ENCODE data around the gene NBEA. TPM values are rescaled to one million over a fixed set of nuclear protein-coding genes. Genes with fewer than 3 reads are reported as not detected.
"Not testable (repeated sequence)": the region's sequence is repeated elsewhere in the genome, so short reads cannot be mapped to it uniquely, and the experiment has no call there.

Gene NBEA
- total RNA-seq, 2 experiments from 2014 or later, result 0.29 to 0.45 TPM

GRCh38 chr13:35367586-35367985, 425.5 kb downstream of the NBEA start:
- H3K27ac Mint-ChIP-seq, result no peak overlapping the region
- no peaks in the 10 kb centered on the region for H3K4me1 Mint-ChIP-seq
- H3K9me3 Mint-ChIP-seq, result peaks cover 12% of the 10 kb centered on the region
- no peaks in the 10 kb centered on the region for H3K27me3 Mint-ChIP-seq
- no peaks in the 10 kb centered on the region for H3K36me3 Mint-ChIP-seq (ENCODE audit: low read depth)
- DNase-seq, result no peak
- ChIA-PET POLR2A (no interaction called here), CTCF (no interaction called here)
- H3K4me3 Mint-ChIP-seq, result no peak overlapping the region

GRCh38 chr13:35378939-35379338, 436.9 kb downstream of the NBEA start:
- H3K27ac Mint-ChIP-seq, result no peak overlapping the region
- no peaks in the 10 kb centered on the region for H3K27me3 Mint-ChIP-seq
- POLR2A ChIA-PET, result no interaction called here
- DNase-seq, result no peak
- H3K4me3 Mint-ChIP-seq, result no peak overlapping the region
- peaks cover 2% of the 10 kb centered on the region for H3K9me3 Mint-ChIP-seq
- no peaks in the 10 kb centered on the region for H3K36me3 Mint-ChIP-seq (ENCODE audit: low read depth)
- H3K4me1 Mint-ChIP-seq, result no peaks in the 10 kb centered on the region
- CTCF ChIA-PET, result interaction anchor here (0.6 kb wide), 1 partner anchor 151 kb away, joined by 3 read pairs; no protein-coding TSS in a partner anchor

GRCh38 chr13:35379663-35380062, 437.6 kb downstream of the NBEA start:
- no peaks in the 10 kb centered on the region for H3K36me3 Mint-ChIP-seq (ENCODE audit: low read depth)
- H3K27ac Mint-ChIP-seq, result no peak overlapping the region
- peaks cover 2% of the 10 kb centered on the region for H3K9me3 Mint-ChIP-seq
- POLR2A ChIA-PET, result no interaction called here
- no peak for DNase-seq
- no peak overlapping the region for H3K4me3 Mint-ChIP-seq
- CTCF ChIA-PET, result interaction anchor here (0.6 kb wide), 1 partner anchor 150 kb away, joined by 3 read pairs; no protein-coding TSS in a partner anchor
- no peaks in the 10 kb centered on the region for H3K27me3 Mint-ChIP-seq
- no peaks in the 10 kb centered on the region for H3K4me1 Mint-ChIP-seq

- Mint-ChIP-seq H3K4me1 (no peaks in the 10 kb centered on the region), H3K36me3 (ENCODE audit: low read depth) (no peaks in the 10 kb centered on the region), H3K9me3 (no peaks in the 10 kb centered on the region), H3K27me3 (no peaks in the 10 kb centered on the region), H3K27ac (no peak overlapping the region), H3K4me3 (no peak overlapping the region)
- ChIA-PET POLR2A (no interaction called here), CTCF (no interaction called here)
- DNase-seq, result no peak
Observed at GRCh38 chr13:35387682-35388250, 445.7 kb downstream of the NBEA start.

GRCh38 chr13:35388441-35389355, 446.6 kb downstream of the NBEA start:
- CTCF ChIA-PET, result no interaction called here
- H3K4me3 Mint-ChIP-seq, result no peak overlapping the region
- H3K27me3 Mint-ChIP-seq, result no peaks in the 10 kb centered on the region
- no peaks in the 10 kb centered on the region for H3K4me1 Mint-ChIP-seq
- POLR2A ChIA-PET, result no interaction called here
- H3K36me3 Mint-ChIP-seq (ENCODE audit: low read depth), result no peaks in the 10 kb centered on the region
- H3K27ac Mint-ChIP-seq, result no peak overlapping the region
- DNase-seq, result no peak
- H3K9me3 Mint-ChIP-seq, result no peaks in the 10 kb centered on the region

- Mint-ChIP-seq H3K36me3 (ENCODE audit: low read depth) (no peaks in the 10 kb centered on the region), H3K9me3 (no peaks in the 10 kb centered on the region), H3K27me3 (no peaks in the 10 kb centered on the region), H3K4me1 (no peaks in the 10 kb centered on the region), H3K4me3 (no peak overlapping the region), H3K27ac (no peak overlapping the region)
- POLR2A ChIA-PET, result no interaction called here
- CTCF ChIA-PET, result no interaction called here
- no peak for DNase-seq
Observed at GRCh38 chr13:35389535-35389934, 447.5 kb downstream of the NBEA start.

GRCh38 chr13:35392768-35393167, 450.7 kb downstream of the NBEA start:
- H3K4me3 Mint-ChIP-seq, result no peak overlapping the region
- no peak overlapping the region for H3K27ac Mint-ChIP-seq
- POLR2A ChIA-PET, result no interaction called here

GRCh38 chr13:35393886-35394285, 451.8 kb downstream of the NBEA start:
- no peaks in the 10 kb centered on the region for H3K9me3 Mint-ChIP-seq
- ChIA-PET POLR2A (no interaction called here), CTCF (interaction anchor here (0.6 kb wide), 1 partner anchor 23 kb away, joined by 5 read pairs; no protein-coding TSS in a partner anchor)
- H3K27ac Mint-ChIP-seq, result no peak overlapping the region
- H3K36me3 Mint-ChIP-seq (ENCODE audit: low read depth), result no peaks in the 10 kb centered on the region
- no peak for DNase-seq
- no peaks in the 10 kb centered on the region for H3K4me1 Mint-ChIP-seq
- no peaks in the 10 kb centered on the region for H3K27me3 Mint-ChIP-seq
- no peak overlapping the region for H3K4me3 Mint-ChIP-seq

More at GRCh38 chr13:35392768-35393167, 450.7 kb downstream of the NBEA start:
- Mint-ChIP-seq H3K36me3 (ENCODE audit: low read depth) (no peaks in the 10 kb centered on the region), H3K4me1 (no peaks in the 10 kb centered on the region), H3K27me3 (no peaks in the 10 kb centered on the region), H3K9me3 (no peaks in the 10 kb centered on the region)
- no peak for DNase-seq
- CTCF ChIA-PET, result no interaction called here

GRCh38 chr13:35408285-35408684, 466.2 kb downstream of the NBEA start:
- POLR2A ChIA-PET, result not testable (repeated sequence)

GRCh38 chr13:35411059-35411744, 469.1 kb downstream of the NBEA start:
- Mint-ChIP-seq H3K9me3 (no peaks in the 10 kb centered on the region), H3K4me1 (no peaks in the 10 kb centered on the region), H3K36me3 (ENCODE audit: low read depth) (no peaks in the 10 kb centered on the region), H3K27ac (no peak overlapping the region), H3K4me3 (no peak overlapping the region), H3K27me3 (no peaks in the 10 kb centered on the region)
- ChIA-PET CTCF (no interaction called here), POLR2A (no interaction called here)
- no peak for DNase-seq

More at GRCh38 chr13:35408285-35408684, 466.2 kb downstream of the NBEA start:
- H3K27ac Mint-ChIP-seq; H3K4me3 Mint-ChIP-seq; CTCF ChIA-PET; H3K27me3 Mint-ChIP-seq; H3K9me3 Mint-ChIP-seq; H3K36me3 Mint-ChIP-seq (ENCODE audit: low read depth); DNase-seq; H3K4me1 Mint-ChIP-seq: not testable (repeated sequence)

- H3K27ac Mint-ChIP-seq, result no peak overlapping the region
- H3K4me3 Mint-ChIP-seq, result no peak overlapping the region
- no peak for DNase-seq
- H3K9me3 Mint-ChIP-seq, result no peaks in the 10 kb centered on the region
- ChIA-PET CTCF (no interaction called here), POLR2A (no interaction called here)
- no peaks in the 10 kb centered on the region for H3K36me3 Mint-ChIP-seq (ENCODE audit: low read depth)
- no peaks in the 10 kb centered on the region for H3K27me3 Mint-ChIP-seq
- no peaks in the 10 kb centered on the region for H3K4me1 Mint-ChIP-seq
Observed at GRCh38 chr13:35448465-35448864, 506.4 kb downstream of the NBEA start.

GRCh38 chr13:35449821-35450220, 507.8 kb downstream of the NBEA start:
- CTCF ChIA-PET, result no interaction called here
- POLR2A ChIA-PET, result no interaction called here
- Mint-ChIP-seq H3K27me3 (no peaks in the 10 kb centered on the region), H3K36me3 (ENCODE audit: low read depth) (no peaks in the 10 kb centered on the region), H3K9me3 (no peaks in the 10 kb centered on the region), H3K4me1 (no peaks in the 10 kb centered on the region), H3K27ac (no peak overlapping the region), H3K4me3 (no peak overlapping the region)
- DNase-seq, result no peak

GRCh38 chr13:35455022-35455421, 513.0 kb downstream of the NBEA start:
- no peak for DNase-seq
- Mint-ChIP-seq H3K36me3 (ENCODE audit: low read depth) (no peaks in the 10 kb centered on the region), H3K27me3 (no peaks in the 10 kb centered on the region), H3K4me3 (no peak overlapping the region), H3K9me3 (no peaks in the 10 kb centered on the region), H3K27ac (no peak overlapping the region), H3K4me1 (no peaks in the 10 kb centered on the region)
- POLR2A ChIA-PET, result no interaction called here
- CTCF ChIA-PET, result no interaction called here

Data from activated CD4-positive, alpha-beta T cell treated with anti-CD3 and anti-CD28 coated beads, Interleukin-2, amount 10 ng/mL, durations not matched to agents 7 days and 5 days (primary cell).